Lower leg skin (tissue), 4 donors: ENCODE measurements around the gene FEN1. TPM values are rescaled to one million over a fixed set of nuclear protein-coding genes. Genes with fewer than 3 reads are reported as not detected.
A peak's percentile ranks its signal among the peaks of the same experiment; 100 is the strongest.

Experiments
- DNase-seq, 2 donors: peaks; one replicate each; pipeline ENCODE4 v3.0.0-alpha.2; 2019; ENCODE audit warnings: low spot score in 2 of 2
- H3K4me3 ChIP-seq: fragments of 200-600 bp; sonication (generic); 2 replicates; pipeline ENCODE4 v1.5.1; 2017; ENCODE audit warnings: mild to moderate bottlenecking, low read depth; ENCODE audit not compliant: poor library complexity, severe bottlenecking
- POLR2A ChIP-seq, 2 donors: fragments of 450-650 bp; IDR thresholded peaks; one replicate each; pipeline ENCODE4 v1.6.1; 2016 to 2017; ENCODE audit warnings: antibody characterized with exemption in 2 of 2, mild to moderate bottlenecking in 1 of 2, moderate library complexity in 1 of 2
- WGBS, 2 donors: methylation state at CpG; one replicate each; pipeline ENCODE4 v1.1.5; 2018; 5-methylcytosine and 5-hydroxymethylcytosine counted together
- intact Hi-C: fragments of 100-400 bp; cut with DNase I; formaldehyde crosslinking; loops from one replicate; pipeline ENCODE4 v1.15.0; 2023; ENCODE audit warnings: low total_unique reads
- total RNA-seq, 4 donors: library from RNA; depleted of rRNA; stranded (reverse); fragments of >200 nt; gene quantifications; one replicate each; pipeline ENCODE4 v1.1.0, GENCODE V29; 2016
- TF ChIP-seq, protein P1 (sequence below), 3 donors: fragments of 450-650 bp; IDR thresholded peaks; one replicate each; pipeline ENCODE4 v1.5.1; 2016; ENCODE audit warnings: antibody characterized with exemption in 3 of 3, mild to moderate bottlenecking in 3 of 3, moderate library complexity in 2 of 3

The FEN1 gene
- total RNA-seq, 4 donors from 2014 or later = 7.9 to 9.1 (median 8.8) TPM

DNA sequence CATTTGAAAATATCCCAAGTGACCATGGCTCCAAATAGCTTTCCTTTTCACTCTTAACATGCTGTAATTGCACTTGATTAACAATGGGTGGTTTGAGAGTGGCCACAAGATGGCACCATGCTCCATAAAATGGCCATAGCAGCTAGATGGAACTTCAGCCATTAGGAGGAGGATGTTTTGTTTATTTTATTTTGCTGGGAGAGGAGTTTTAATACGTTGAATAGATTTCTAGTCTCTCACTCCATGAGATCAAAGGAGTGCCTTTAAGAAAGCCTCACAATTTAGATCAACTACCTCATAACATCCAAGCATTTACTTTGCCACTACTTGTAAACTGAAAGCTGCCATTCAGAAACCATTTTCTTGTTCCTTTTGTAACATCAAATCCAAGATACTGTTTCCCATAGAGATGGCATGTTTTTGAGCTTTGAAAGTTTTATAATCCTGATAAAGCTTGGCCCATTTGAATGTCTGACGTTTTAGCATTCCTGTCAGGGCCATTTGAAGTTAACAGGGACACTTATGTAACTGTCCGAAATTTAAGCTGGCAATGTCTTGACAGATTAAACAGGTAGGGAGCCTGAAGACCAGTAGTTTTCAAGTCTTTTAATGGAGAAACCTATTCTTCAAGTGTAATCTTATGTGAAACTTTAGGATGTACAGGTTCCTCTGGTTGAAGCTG, 4.7 kb downstream of the FEN1 start:
- WGBS, 2 donors = 38 to 51% methylated on average over 3 of the region's 3 CpGs
- intact Hi-C loops = loop anchor here (10.0 kb wide), 1 partner anchor 317 kb away; no protein-coding TSS in a partner anchor
- DNase-seq = peak in 1 of 2 donors; percentile 79
- TF ChIP-seq POLR2A (IDR thresholded peaks at IDR 0.05) = no peak
- TF ChIP-seq, protein P1, sequence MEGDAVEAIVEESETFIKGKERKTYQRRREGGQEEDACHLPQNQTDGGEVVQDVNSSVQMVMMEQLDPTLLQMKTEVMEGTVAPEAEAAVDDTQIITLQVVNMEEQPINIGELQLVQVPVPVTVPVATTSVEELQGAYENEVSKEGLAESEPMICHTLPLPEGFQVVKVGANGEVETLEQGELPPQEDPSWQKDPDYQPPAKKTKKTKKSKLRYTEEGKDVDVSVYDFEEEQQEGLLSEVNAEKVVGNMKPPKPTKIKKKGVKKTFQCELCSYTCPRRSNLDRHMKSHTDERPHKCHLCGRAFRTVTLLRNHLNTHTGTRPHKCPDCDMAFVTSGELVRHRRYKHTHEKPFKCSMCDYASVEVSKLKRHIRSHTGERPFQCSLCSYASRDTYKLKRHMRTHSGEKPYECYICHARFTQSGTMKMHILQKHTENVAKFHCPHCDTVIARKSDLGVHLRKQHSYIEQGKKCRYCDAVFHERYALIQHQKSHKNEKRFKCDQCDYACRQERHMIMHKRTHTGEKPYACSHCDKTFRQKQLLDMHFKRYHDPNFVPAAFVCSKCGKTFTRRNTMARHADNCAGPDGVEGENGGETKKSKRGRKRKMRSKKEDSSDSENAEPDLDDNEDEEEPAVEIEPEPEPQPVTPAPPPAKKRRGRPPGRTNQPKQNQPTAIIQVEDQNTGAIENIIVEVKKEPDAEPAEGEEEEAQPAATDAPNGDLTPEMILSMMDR (IDR thresholded peaks at IDR 0.05) = no peak
- H3K4me3 ChIP-seq = no peak overlapping the region

DNA sequence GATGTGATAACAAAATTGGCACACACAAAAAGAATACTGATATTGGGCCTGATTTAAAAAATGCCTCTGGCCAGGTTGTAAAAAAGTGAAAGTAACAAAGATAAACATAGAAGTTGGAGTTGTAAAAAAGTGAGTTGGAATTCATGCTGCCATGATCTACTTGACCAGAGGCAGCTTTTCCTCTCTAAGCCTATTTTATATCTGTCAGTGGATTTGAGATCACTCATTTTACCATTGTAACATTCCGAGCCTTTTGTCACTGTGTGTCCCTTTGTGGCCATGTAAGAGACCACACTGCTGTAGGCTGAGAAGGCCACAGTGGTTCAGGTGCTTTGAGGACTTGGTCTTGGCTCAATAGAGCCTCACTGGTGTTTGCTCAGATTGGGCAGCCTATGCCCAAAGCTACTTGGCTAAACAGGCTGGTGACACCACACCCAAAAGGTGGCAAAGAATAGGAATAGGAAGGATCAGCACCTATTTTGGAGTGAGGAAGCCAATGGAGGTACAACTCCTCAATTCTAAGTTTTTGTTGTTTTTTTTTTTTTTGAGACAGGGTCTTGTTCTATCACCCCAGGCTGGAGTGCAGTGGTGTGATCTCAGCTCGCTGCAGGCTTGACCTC, 7.1 kb downstream of the FEN1 start:
- DNase-seq = no peak
- intact Hi-C loops = loop anchor here (10.0 kb wide), 1 partner anchor 315 kb away; no protein-coding TSS in a partner anchor
- no peak overlapping the region for H3K4me3 ChIP-seq
- WGBS, 2 donors = 95 to 97% methylated on average over 2 of the region's 2 CpGs
- no peak for TF ChIP-seq POLR2A (IDR thresholded peaks at IDR 0.05)
- TF ChIP-seq, protein P1 (IDR thresholded peaks at IDR 0.05) = no peak

DNA sequence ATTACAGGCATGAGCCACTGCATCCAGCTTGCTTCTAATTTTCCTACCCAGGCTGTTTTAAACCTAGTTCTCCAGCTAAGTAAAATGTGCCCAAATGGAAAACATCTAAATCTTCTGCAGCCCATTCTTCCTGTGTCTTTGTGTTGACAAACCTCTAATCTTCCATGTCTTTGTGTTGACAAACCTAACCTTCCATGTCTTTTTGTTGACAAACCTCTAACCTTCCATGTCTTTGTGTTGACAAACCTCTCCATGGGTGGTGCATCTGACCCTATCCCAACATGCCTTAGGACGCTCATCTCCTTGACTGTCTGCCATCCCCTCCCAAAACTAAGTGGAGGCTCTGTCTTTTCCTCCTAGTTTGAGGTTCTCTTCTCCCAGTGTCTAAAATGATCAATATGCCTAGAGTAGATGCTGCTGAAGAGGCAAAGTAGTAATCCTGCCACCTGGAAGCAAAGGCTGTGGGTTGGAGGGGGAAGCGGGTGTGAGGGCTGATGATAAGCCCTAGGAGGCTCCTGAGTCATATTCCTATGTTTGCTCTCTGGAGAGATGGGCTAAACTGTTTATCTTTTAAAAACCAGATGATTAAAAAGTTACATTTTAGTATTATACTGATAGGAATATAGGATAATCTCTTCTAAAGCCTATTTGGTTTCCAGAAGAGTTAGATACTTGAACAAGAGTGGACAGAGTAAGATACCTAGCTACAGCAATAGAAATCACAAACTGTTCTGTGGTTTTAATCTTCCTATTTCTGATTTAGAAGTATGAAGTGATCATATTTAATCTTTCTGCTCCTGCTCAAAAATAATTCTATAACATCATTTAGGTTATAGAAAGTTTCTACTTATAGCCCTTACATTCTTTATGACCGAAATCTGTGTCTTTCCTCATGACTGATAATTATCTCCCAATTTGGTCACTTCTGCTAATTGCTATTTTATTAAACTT, 7.9 kb downstream of the FEN1 start:
- no peak for TF ChIP-seq POLR2A (IDR thresholded peaks at IDR 0.05)
- TF ChIP-seq, protein P1 (IDR thresholded peaks at IDR 0.05) = no peak
- intact Hi-C loops = no loop called here
- WGBS, 2 donors = 89 to 90% methylated on average over 3 of the region's 3 CpGs
- no peak overlapping the region for H3K4me3 ChIP-seq
- no peak for DNase-seq

DNA sequence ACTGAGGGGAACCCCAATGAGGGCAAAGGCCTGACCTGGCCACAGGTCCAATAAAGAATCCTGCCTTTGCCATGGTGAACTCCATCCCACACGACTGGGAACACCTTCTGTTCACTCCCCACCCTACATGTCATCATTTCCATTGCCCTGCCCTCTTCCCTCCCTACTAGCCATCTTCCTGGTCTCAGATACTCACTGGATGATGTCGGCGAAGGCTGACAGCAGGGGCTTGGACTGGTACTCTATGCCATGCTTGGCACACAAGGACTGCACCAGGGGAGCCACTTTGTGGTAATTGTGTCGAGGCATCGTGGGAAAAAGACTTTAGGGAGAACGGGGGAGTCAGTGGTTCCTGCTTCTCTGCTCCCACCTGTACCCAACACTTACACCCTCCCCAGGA, 9.9 kb downstream of the FEN1 start:
- no peak for DNase-seq
- 87 to 89% methylated on average over 6 of the region's 6 CpGs for whole genome bisulfite sequencing, 2 donors
- intact Hi-C loops = no loop called here
- TF ChIP-seq POLR2A (IDR thresholded peaks at IDR 0.05) = no peak
- TF ChIP-seq, protein P1 (IDR thresholded peaks at IDR 0.05) = no peak
- no peak overlapping the region for H3K4me3 ChIP-seq

DNA sequence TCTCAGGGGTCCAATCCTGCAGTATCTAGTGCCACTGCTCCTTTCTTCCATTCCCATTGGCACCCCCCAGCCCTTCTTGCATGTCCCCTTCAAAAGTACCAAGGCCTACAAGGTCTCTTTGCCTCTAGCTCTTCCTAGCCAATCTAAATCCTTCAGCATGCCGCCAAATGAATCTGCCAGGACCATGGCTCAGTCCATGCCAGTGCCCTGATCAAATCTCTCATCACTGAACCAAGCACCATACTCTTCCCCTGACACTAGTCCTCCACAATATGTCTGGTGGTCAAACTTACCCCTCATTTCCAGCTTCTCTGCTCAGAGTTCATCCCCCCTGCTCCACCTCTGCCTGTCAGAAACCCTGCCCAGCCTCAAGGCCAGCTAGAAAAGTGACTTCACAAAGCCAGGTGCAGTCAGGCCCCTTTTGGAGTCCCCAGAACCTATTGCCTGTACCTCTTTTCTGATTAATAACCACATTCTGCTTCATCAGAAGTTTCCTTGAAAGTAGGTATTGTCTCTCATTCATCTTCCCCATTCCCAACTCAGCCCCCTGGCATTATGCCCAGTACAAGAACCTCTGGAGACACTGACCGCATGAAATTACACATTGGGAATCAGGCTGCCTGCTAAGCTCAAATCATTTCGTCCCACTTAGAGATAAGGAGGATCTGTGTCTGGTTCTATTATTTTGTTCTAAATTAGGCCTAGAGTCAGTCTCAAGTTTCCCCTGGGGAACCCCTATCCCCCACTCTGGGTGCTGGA, 11.4 kb downstream of the FEN1 start:
- 82 to 84% methylated on average over 3 of the region's 3 CpGs for WGBS, 2 donors
- intact Hi-C loops = no loop called here
- H3K4me3 ChIP-seq = no peak overlapping the region
- TF ChIP-seq POLR2A (IDR thresholded peaks at IDR 0.05) = no peak
- TF ChIP-seq, protein P1 (IDR thresholded peaks at IDR 0.05) = no peak
- DNase-seq = no peak
